T-helper 2 cell treated with Interferon-gamma antibody and Interleukin-4, amounts not matched to agents 100 ng/mL and 5 ng/mL, for 36 hours (primary cell): Measurements from ENCODE around the gene IMP4. TPM values are rescaled to one million over a fixed set of nuclear protein-coding genes. Genes with fewer than 3 reads are reported as not detected.

Experiments
- intact Hi-C: fragments of 100-400 bp; cut with micrococcal nuclease; formaldehyde crosslinking; loops from one replicate; pipeline ENCODE4 v1.15.1; 2023
- total RNA-seq: library from RNA; stranded (reverse); gene quantifications from 2 replicates; pipeline ENCODE4 v1.2.3, GENCODE V29; 2022

Gene IMP4
- total RNA-seq, 1 donor from 2014 or later = 88.3 TPM

GRCh38 chr2:130375291-130376266 is 32.9 kb downstream of the IMP4 start:
- intact Hi-C loops = no loop called here

GRCh38 chr2:130376433-130377293 is 34.0 kb downstream of the IMP4 start:
- intact Hi-C loops = no loop called here

GRCh38 chr2:130377491-130377890 is 34.8 kb downstream of the IMP4 start:
- intact Hi-C loops = no loop called here

GRCh38 chr2:130378206-130378897 is 35.7 kb downstream of the IMP4 start:
- intact Hi-C loops = no loop called here

GRCh38 chr2:130378898-130379214 is 36.2 kb downstream of the IMP4 start:
- intact Hi-C loops = no loop called here

- intact Hi-C loops = no loop called here
Measured at GRCh38 chr2:130380096-130380934, 37.6 kb downstream of the IMP4 start.

- intact Hi-C loops = no loop called here
Measured at GRCh38 chr2:130381145-130381544, 38.4 kb downstream of the IMP4 start.

- intact Hi-C loops = no loop called here
Measured at GRCh38 chr2:130381619-130382018, 38.9 kb downstream of the IMP4 start.

GRCh38 chr2:130382313-130382917 is 39.7 kb downstream of the IMP4 start:
- intact Hi-C loops = no loop called here

GRCh38 chr2:130385709-130386108 is 43.0 kb downstream of the IMP4 start:
- intact Hi-C loops = no loop called here

GRCh38 chr2:130387071-130387400 is 44.3 kb downstream of the IMP4 start:
- intact Hi-C loops = no loop called here

GRCh38 chr2:130387804-130388203 is 45.1 kb downstream of the IMP4 start:
- intact Hi-C loops = no loop called here

GRCh38 chr2:130388221-130388907 is 45.7 kb downstream of the IMP4 start:
- intact Hi-C loops = no loop called here

- intact Hi-C loops = no loop called here
Measured at GRCh38 chr2:130389358-130389757, 46.7 kb downstream of the IMP4 start.

GRCh38 chr2:130389783-130390182 is 47.1 kb downstream of the IMP4 start:
- intact Hi-C loops = loop anchor here (2.0 kb wide), 1 partner anchor 47 kb away; the partner anchor contains the start of gene IMP4

- intact Hi-C loops = loop anchor here (1.0 to 2.0 kb wide), 3 partner anchors 18 to 48 kb away; partner anchors contain the start of gene IMP4
Measured at GRCh38 chr2:130390460-130391057, 47.9 kb downstream of the IMP4 start.

GRCh38 chr2:130391058-130391871 is 48.6 kb downstream of the IMP4 start:
- intact Hi-C loops = loop anchor here (1.0 to 2.0 kb wide), 3 partner anchors 19 to 48 kb away; partner anchors contain the start of gene IMP4
